GM19468 (cell line): Measurements from ENCODE around the gene PIP4K2A.

ENCODE experiments used
- ATAC-seq: cut with Tn5 transposase; IDR thresholded peaks from one replicate; pipeline ENCODE4 v1.9.1; 2021; ENCODE audit warnings: mild to moderate bottlenecking, moderate library complexity, moderate number of reproducible peaks; ENCODE audit not compliant: unreplicated experiment; ENCODE audit errors: extremely low read depth

The PIP4K2A gene

DNA sequence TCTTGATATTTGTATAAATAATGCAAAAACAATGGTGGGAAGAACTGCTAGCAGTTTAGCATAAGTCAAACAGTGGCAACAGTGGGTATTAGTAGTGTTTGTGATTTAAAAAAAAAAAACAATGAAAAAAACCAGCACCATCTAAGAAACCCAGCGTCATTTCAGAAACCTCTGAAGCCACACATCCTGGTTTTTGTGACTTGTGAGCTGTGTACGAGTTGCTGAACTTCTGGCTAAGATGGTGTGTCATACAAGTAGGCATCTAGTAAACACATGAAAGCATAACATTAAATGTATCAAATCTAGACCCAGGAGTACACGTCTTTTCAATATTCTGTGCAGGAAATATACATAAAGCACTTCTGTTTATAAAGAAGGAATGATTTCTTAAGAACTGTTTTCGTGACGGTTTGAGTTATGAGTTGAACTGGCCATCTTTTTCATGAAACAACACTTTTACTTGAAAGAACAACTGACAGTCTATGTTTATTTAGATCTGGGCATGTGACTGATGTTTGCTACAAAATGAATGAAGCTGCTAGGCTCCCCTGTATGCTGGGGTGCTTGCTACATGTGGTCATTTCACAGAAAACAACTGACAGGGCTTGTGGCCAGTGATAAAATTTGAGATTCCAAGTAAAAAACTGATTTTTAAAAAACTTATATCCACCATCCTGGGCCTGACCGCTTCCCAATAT, 143.5 kb downstream of the PIP4K2A start:
- no peak for ATAC-seq

- no peak for ATAC-seq
Measured at GRCh38 chr10:22570234-22570633, 144.1 kb downstream of the PIP4K2A start.

- no peak for ATAC-seq
Measured at GRCh38 chr10:22568928-22569327, 145.4 kb downstream of the PIP4K2A start.

DNA sequence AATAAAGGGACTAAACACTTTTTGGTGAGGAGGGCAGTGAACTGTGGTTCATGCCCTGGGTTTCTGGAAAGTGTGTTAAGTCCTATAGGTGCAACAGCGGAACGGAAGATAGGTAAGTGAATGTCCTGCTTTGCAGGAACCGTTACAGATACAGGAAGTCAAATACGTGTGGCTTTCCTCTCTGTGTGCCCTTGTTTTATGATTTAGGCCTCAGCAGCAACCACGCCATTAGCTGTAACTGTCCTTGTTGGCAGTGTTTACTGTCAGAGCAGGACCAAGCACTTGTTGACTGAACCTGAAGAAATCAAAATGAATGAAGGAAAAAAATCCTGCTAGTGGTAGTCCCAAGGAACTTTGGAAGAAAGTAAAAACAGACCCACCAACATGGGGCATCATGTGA, 150.3 kb downstream of the PIP4K2A start:
- ATAC-seq = no peak

- no peak for ATAC-seq
Measured at GRCh38 chr10:22561909-22562308, 152.5 kb downstream of the PIP4K2A start.

DNA sequence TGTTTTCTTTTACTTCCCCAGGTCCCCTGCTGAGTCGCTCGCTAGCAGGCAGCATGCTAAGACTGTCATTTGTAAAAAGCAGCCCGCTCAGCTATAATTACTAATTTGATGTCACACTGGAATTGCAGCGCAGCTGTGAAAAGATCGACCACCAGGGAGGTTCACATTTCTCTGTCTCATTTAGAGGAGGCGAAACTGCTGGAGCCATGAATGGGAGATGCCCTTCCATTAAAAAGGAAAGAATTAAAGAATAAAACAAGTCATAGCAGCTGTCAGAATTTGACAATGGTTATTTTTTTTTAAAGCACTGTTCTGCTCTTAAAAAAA, 153.5 kb downstream of the PIP4K2A start:
- ATAC-seq = no peak

GRCh38 chr10:22560096-22560912, 154.1 kb downstream of the PIP4K2A start:
- ATAC-seq = no peak

- ATAC-seq = no peak
Measured at GRCh38 chr10:22557321-22557720, 157.1 kb downstream of the PIP4K2A start.

DNA sequence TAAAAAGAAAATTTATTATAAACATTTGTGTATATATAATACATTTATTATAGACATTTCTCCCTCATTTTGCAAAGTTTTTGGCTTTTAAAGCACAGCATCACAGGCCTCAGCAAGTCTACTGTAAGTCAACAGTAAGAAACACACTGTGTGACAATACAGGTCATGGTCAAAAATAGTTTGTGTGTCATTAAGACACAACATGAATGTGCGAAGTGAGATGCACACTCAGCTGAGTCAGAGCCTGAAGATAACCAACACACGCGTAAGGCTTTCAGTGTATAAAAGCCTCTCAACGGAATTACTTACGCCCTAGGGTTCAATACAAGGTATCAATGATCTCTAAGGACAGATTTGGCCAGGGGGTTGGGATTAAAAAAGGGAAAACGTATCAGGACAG, 157.6 kb downstream of the PIP4K2A start:
- no peak for ATAC-seq

GRCh38 chr10:22554461-22555182, 159.8 kb downstream of the PIP4K2A start:
- no peak for ATAC-seq

DNA sequence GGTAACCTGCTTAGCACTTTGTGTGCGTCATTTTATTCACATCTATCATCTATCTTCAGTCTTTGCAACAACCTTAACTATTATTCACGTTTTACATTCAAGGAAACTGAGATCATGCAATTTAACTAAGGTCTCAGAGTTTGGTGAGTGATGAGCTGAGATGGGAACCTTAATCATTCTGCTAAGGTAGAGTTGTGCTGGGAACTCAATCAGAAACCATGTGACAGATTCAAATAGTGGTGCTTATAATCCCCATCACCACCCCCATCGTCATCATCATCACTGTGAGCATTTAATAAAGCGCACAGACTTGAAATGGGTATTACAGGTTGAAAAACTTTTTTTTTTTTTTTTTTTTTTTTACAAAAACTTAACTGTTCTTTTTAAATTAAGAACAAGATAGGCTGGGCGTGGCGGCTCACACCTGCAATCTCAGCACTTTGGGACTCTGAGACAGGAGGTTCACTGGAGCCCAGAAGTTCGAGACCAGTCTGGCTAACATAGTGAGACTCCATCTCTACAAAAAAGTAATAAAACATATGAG, 160.9 kb downstream of the PIP4K2A start:
- no peak for ATAC-seq

DNA sequence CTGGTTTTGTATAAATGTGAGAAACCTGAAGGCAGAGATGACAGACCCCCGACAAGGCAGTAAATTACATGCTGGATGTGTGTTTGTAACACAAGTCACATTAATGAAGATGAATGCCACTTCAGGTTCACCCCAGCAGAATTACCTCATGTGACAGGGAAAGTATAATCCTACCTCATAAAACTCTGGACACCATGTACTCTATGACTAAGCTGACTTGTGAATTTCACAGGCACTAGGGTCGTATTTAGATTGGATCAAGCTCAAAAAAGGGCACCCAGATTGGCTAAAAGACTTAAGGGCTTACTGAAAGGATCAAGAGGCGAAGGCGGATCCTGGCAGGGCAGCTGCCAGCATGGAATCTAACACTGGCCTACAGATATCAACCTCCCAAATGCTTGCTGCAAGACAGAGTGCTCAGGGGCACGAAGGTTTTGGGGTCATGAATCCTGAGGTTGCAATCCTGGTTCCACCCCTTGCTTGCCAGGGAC, 161.4 kb downstream of the PIP4K2A start:
- no peak for ATAC-seq

DNA sequence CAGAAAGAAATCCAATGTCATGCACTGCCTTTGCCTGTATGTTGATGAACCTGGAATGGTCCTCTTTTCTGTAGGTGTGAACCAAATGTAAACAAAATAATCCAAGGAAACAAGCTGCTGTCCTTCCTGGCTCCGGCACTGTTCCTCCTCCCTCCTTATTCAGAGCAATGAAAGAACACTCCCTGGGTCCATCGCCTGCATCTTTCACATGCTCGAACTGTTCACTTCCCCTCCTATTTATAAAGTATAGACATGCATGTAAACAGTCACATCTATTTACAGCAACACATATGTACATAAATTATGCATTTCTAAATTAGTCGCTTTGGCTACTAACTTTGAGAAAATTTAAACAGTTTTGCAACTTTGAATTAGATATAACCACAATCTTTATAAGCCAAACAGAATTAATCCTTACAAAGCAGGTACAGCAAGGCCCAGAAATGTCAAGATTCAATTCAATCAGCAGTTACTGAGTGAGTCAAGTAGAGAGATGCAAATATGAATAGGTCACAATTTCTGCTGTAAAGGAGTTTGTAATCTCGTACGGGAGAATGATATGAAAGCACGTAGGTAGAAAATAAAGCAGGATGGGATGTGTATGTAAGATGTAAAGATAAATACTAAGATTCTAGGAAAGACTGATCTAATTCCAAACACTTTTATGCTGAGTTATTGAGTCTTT, 162.6 kb downstream of the PIP4K2A start:
- no peak for ATAC-seq

DNA sequence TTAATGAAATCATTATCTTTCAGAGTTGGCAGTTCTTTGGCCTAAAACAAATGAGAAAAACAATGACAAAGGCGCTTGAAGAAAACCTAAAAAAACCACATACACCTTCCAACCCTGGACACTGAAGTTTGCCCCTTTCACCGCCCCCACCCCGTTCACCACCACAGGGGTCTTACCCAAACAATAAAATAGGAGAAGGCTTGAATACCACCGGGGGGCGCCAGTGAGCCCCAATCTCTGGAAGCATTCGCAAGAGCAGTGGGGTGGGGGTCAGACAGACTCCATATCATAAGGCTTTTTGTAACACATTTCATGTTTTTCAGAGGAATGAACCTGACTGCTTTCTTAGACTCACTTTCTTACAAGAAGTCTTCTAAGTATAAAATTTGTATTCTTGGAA, 163.6 kb downstream of the PIP4K2A start:
- no peak for ATAC-seq

- ATAC-seq = no peak
Measured at GRCh38 chr10:22548344-22548743, 166.0 kb downstream of the PIP4K2A start.

GRCh38 chr10:22545643-22546042, 168.7 kb downstream of the PIP4K2A start:
- no peak for ATAC-seq

DNA sequence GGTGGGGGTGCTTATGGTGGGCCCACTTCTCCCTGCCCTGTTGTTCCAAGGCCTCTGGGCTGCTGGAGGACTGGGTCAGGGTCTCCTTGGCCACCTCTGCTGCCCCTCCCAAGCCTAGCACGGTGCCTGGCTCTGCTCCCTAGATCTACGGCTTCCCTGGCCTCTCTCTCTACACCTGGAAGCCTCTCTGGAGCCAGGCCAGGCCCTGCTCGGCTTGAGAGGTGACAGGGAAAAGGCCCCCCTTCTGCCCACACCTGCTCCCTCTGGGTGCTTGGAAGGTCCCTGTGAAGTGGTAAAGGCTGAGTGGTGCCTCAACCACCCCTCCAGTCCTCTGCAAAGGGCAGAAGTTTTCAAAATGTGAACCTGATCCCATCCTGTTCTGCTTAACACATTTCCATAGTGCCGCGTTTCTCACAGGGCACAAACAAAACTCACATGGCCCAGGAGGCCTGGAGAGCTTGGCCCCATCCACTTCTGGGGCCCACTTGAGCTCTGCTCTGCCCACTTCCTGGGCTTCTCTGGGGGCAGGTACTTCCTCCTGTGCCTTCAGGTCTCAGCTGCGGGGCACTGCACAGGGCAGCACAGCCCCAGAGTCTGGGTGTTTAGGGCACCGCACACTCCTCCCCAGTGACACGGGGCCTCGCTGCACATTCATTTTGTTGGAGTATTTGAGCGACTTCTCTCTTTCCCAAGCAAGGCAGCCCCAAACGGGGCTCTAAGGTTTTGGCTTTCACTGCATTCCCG, 169.9 kb downstream of the PIP4K2A start:
- ATAC-seq = no peak

DNA sequence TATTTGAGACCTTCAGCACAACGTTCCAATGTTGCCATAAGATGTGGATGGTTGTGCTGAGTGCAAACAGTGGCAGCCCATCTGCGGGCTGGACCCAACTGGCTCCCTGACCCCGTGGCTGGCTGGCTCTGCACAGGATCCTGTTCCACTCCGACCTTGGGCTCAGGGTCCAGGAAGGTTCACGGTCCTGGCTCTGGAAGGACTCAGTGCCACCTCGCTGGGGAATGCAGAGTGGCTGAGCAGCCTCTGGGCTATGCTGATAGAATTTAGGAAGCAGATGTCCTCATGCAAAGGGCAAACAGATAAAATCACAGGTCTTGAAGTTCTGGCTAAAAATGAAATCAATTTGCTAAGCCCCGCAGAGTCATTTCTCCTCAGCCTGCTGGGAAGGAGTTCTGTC, 171.6 kb downstream of the PIP4K2A start:
- ATAC-seq = no peak

- no peak for ATAC-seq
Measured at GRCh38 chr10:22541900-22542299, 172.5 kb downstream of the PIP4K2A start.
